ENCODE measurements around the gene COL26A1.
"Not testable (repeated sequence)": the region's sequence is repeated elsewhere in the genome, so short reads cannot be mapped to it uniquely, and the experiment has no call there.

Gene COL26A1

DNA sequence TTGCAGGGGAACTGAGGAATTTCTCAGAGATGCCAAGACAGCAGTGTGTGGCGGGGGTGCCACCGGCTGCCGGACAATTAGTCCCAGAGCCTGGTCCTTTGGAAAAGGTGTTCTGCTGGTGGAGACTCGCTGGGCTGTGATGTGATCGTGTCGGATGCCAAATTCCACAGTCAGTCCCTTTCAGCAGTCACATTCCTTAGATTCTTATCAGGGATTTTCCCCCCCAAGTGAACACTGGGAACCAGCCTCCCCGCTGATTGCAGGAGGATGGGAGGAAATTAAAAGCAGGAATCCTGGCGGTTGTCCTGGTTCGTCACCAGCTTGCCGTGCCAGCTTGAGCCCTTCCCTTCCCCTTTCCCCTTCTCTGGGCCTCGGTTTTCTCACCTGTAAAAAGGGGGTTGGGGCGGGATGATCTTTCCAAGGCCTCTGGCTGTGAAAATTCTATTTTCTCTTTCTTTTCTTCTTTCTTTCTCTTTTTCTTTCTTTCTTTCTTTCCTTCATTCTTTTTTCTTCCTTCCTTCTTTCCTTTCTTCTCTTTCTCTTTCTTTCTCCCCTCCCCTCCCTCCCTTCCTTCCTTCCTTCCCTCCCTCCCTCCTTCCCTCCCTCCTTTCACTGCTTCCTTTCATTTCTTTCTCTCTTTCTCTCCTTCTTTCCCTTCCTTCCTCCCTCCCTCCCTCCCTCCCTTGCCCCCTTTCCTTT, 39.6 kb downstream of the COL26A1 start:
- DNase-seq (ENCODE audit: low spot score) = peak; percentile 84

- no peak for DNase-seq (ENCODE audit: low spot score)
Measured at GRCh38 chr7:101402835-101403234, 40.2 kb downstream of the COL26A1 start.

- DNase-seq (ENCODE audit: low spot score) = no peak
Measured at GRCh38 chr7:101405474-101406067, 42.9 kb downstream of the COL26A1 start.

- peak; percentile 90 for DNase-seq (ENCODE audit: low spot score)
Measured at GRCh38 chr7:101410743-101411507, 48.2 kb downstream of the COL26A1 start.

- no peak for DNase-seq (ENCODE audit: low spot score)
Measured at GRCh38 chr7:101411508-101411874, 48.8 kb downstream of the COL26A1 start.

DNA sequence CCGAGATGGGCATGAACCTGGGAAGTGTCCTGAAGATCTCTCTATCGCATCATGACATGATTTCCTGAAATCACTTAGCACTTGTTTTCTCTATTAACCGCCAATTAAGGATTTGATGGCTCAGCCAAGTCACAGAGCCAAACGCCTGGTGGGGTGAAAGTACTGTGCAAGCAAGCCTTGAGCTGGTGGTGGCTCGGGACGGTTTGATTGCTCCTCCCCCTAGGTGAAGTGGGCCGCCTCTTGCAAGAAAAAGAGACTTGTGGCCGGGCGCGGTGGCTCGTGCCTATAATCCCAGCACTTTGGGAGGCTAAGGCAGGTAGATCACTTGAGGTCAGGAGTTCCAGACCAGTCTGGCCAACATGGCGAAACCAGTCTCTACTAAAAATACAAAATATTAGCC, 50.3 kb downstream of the COL26A1 start:
- DNase-seq (ENCODE audit: low spot score) = no peak

DNA sequence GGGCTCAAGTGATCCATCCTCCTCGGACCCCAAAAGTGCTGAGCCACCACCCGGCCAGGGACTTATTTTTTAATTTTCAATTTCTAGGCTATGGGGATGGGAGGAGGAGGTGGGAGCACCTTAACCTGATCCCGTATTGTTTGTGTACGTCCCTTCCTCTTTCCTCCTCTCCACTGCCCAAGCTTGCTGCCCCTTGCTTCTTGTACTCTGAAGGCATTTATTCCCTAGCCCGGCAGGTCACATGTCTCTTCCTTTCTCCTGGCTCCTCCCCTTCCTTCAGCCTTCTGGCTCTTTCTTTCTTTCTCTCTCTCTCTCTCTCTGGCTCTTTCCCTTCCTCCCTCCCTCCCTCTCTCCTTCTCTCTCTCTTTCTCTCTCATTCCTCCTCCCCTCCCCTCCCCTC, 56.0 kb downstream of the COL26A1 start:
- DNase-seq (ENCODE audit: low spot score) = no peak

GRCh38 chr7:101419831-101420230, 57.2 kb downstream of the COL26A1 start:
- no peak for DNase-seq (ENCODE audit: low spot score)

DNA sequence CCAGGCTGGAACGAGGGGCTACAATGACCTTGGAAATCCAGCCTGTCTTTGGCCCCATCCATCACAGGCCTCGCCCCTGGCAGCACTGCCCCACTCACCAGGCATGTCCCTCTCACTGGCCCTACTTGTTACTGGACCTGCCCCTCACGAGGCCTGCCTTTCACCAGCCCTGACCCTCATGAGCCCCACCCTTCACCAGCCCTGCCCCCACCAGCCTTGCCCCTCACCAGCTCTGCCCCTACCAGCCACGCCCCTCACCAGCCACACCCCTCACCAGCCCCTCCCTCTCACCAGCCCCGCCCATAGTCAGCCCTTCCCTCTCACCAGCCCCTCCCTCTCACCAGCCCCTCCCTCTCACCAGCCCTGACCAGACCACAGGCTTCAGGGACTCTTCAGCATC, 57.8 kb downstream of the COL26A1 start:
- DNase-seq (ENCODE audit: low spot score) = peak; percentile 68

DNA sequence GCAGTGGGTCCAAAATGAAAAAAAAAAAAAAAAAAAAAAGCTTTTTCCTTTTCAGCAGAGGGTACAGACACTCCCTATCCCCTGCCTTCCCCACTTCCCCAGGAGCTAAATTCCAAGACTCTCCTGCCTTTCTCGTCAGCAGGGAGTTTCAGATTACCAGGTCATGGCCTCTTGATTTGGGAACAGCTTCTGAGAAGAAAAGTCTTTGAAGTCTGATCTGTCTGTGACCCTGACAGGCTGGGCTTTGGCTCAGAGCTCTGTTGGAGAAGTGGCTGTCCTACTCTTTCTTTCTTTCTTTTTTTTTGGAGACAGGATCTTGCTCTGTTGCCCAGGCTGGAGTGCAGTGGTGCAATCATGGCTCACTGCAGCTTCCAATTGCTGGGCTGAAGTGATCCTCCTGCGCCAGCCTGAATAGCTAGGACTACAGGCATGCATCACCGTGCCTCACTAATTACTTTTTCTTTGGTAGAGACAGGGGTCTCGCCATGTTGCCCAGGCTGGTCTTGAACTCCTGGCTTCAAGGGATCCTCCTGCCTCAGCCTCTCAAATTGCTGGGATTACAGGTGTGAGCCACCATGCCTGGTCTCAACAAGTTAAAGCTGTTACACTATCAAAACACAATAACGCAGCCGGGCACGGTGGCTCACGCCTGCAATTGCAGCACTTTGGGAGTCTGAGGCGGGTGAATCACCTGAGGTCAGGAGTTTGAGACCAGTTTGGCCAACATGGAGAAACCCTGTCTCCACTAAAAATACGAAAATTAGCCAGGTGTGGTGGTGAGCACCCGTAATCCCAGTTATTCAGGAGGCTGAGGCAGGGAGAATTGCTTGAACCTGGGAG, 59.9 kb downstream of the COL26A1 start:
- DNase-seq (ENCODE audit: low spot score) = no peak

- no peak for DNase-seq (ENCODE audit: low spot score)
Measured at GRCh38 chr7:101426303-101427011, 63.8 kb downstream of the COL26A1 start.

- no peak for DNase-seq (ENCODE audit: low spot score)
Measured at GRCh38 chr7:101428093-101428866, 65.6 kb downstream of the COL26A1 start.

DNA sequence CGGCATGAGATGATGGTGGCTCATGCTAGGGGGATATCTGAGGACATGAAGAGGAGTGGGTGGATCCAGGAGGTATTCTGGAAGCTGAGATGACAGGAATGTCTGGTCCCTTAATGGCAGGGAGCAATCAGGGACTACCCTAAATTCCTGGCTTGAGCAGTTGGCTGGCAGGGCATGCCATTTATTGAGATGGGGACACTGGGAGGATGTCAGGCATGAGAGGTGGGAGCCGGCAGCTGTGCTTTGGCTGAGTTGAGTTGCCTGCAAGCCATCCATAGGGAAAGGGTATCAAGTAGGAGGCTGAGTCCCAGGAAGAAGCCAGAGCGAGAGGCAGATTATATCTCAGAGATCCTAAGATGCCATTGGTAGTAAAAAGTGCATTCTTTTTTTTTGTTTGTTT, 69.6 kb downstream of the COL26A1 start:
- DNase-seq (ENCODE audit: low spot score) = no peak

DNA sequence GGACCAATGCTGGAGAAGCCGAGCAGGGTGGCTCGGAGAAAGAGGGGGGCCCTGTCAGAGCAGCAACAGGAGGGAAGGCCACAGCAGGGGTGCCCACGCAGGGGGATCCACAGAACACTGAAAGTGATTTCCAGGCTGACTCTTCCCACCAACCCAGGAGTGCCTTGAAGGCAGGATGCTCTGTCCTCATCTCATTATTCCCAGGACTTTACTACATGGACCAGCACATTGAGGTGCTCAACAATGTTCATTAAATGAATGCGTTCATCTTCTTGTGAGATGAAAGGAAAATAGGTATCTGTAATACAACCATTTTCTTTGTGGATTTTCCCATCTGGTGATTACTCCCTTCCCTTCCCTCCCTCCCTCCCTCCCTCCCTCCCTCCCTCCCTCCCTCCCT, 71.0 kb downstream of the COL26A1 start:
- DNase-seq (ENCODE audit: low spot score) = no peak

DNA sequence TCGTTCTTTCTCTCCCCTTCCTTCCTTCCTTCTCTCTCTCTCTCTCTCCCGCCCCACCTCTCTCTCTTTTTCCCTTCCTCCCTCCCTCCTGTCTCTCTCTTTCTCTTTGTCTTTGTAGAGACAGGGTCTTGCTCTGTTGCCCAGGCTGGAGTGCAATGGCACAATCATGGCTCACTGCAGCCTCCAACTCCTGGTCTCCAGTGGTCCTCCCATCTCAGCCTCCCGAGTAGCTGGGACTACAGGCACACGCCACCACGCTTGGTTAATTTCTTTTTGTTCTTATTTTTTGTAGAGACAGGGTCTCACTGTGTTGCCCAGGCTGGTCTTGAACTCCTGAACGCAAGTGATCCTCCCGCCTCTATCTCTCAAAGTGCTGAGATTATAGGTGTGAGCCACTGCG, 71.5 kb downstream of the COL26A1 start:
- not testable (repeated sequence) for DNase-seq (ENCODE audit: low spot score)

GRCh38 chr7:101435461-101436220, 73.0 kb downstream of the COL26A1 start:
- peak; percentile 60 for DNase-seq (ENCODE audit: low spot score)

DNA sequence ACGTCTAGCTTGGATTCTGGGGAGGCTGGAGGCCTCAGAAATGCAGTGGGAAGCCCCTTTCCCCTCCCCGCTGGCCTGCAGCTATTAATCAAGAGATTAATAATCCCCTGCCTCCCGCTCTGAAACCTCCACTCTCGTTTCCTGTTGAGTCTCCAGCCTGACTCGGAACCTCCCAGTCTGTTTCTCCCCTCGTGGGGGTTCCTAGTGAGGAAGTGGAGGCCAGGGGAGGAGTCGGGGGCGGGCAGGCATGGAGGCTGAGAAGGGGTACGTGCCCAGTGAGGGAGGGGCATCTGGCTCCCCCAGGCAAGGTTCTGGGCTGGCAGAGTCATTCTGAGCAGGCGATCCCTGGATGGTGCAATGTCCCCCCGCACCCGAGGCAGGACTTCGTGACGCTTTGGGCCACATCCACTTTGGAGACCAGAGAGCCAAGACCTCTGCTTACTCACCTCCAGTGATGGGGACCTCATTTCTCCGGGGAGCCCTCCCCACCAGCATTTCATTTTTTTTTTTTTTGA, 73.6 kb downstream of the COL26A1 start:
- DNase-seq (ENCODE audit: low spot score) = no peak

- peak; percentile 78 for DNase-seq (ENCODE audit: low spot score)
Measured at GRCh38 chr7:101436857-101437576, 74.3 kb downstream of the COL26A1 start.

DNA sequence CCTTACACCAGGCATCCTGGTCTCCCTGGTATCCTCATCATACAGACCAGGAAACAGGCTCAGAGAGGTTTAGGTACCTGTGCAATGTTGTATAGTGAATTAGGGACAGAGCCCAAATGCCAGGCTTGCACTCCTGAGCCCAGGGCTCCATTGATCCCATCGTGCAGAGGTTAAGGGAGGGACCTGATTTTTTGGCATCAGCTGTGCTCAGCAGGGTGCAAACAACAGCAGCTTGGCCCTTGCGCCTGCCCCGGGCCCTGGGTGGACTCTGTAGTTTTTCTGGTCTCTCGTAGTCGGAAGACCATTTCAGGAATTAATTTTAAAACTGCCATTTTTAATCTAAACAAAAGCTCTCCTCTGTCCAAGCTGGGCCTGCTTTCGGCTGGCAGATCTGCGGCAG, 79.2 kb downstream of the COL26A1 start:
- DNase-seq (ENCODE audit: low spot score) = no peak
